ENCODE measurements around the gene PPP2R3C. TPM values are rescaled to one million over a fixed set of nuclear protein-coding genes. Genes with fewer than 3 reads are reported as not detected.

The PPP2R3C gene
- polyA plus RNA-seq, 1 donor from 2014 or later: 91.4 TPM

DNA sequence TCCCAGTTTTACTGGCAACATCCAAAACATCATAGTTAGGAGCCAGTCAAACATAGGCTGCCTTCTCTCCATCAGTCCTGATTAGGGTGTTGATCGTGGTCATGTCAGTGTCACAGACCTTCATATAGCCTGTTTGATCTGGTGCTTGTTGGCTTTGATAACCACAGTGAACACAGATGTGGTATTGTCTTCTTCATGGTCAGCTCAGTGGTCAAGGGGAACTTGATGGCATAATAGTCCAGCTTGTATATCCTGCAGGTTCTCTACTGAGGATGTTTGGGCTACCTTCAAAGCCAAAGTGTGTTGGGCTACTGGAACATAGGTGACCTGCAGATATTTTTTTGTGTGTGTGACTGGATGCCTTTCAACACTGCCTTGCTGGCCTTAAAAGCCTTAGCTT is 22.2 kb upstream of the PPP2R3C start:
- Histone ChIP-seq H4K20me1 (ENCODE audit: insufficient read depth) (no peaks in the 10 kb centered on the region), H3K4me2 (ENCODE audit: low read length) (no peak overlapping the region), H3K9me3 (ENCODE audit: low read length) (no peaks in the 10 kb centered on the region), H3K79me2 (replicated peaks; ENCODE audit: insufficient read depth, low read length) (no peaks in the 10 kb centered on the region), H3K36me3 (ENCODE audit: insufficient read depth, low read length) (no peaks in the 10 kb centered on the region), H3K27ac (ENCODE audit: low read length) (no peak overlapping the region), H3K27me3 (ENCODE audit: insufficient read depth, low read depth, low read length) (no peaks in the 10 kb centered on the region), H2AFZ (ENCODE audit: low read depth, low read length) (no peak overlapping the region), H3K9ac (ENCODE audit: low read length) (no peak overlapping the region), H3K4me3 (ENCODE audit: low read length) (no peak overlapping the region), H3K9me2 (ENCODE audit: insufficient read depth, low read length) (no peaks in the 10 kb centered on the region), H3F3A (ENCODE audit: insufficient read depth, low read length, poor library complexity, severe bottlenecking) (no peaks in the 10 kb centered on the region)
- TF ChIP-seq, protein P1, sequence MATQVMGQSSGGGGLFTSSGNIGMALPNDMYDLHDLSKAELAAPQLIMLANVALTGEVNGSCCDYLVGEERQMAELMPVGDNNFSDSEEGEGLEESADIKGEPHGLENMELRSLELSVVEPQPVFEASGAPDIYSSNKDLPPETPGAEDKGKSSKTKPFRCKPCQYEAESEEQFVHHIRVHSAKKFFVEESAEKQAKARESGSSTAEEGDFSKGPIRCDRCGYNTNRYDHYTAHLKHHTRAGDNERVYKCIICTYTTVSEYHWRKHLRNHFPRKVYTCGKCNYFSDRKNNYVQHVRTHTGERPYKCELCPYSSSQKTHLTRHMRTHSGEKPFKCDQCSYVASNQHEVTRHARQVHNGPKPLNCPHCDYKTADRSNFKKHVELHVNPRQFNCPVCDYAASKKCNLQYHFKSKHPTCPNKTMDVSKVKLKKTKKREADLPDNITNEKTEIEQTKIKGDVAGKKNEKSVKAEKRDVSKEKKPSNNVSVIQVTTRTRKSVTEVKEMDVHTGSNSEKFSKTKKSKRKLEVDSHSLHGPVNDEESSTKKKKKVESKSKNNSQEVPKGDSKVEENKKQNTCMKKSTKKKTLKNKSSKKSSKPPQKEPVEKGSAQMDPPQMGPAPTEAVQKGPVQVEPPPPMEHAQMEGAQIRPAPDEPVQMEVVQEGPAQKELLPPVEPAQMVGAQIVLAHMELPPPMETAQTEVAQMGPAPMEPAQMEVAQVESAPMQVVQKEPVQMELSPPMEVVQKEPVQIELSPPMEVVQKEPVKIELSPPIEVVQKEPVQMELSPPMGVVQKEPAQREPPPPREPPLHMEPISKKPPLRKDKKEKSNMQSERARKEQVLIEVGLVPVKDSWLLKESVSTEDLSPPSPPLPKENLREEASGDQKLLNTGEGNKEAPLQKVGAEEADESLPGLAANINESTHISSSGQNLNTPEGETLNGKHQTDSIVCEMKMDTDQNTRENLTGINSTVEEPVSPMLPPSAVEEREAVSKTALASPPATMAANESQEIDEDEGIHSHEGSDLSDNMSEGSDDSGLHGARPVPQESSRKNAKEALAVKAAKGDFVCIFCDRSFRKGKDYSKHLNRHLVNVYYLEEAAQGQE (IDR thresholded peaks at IDR 0.05; ENCODE audit: borderline replicate concordance): no peak
- TF ChIP-seq SMC3 (conservative IDR thresholded peaks at IDR 0.05; ENCODE audit: poor library complexity) (no peak), EZH2 (IDR thresholded peaks at IDR 0.05; ENCODE audit: borderline replicate concordance, insufficient read depth, low read length, poor library complexity, severe bottlenecking) (no peak), POLR2AphosphoS5 (IDR thresholded peaks at IDR 0.05) (no peak), TAF1 (IDR thresholded peaks at IDR 0.05; ENCODE audit: low read depth) (no peak), MXI1 (conservative IDR thresholded peaks at IDR 0.05; ENCODE audit: poor library complexity, severe bottlenecking) (no peak), EP300 (conservative IDR thresholded peaks at IDR 0.05; ENCODE audit: poor library complexity, severe bottlenecking) (no peak), RAD21 (conservative IDR thresholded peaks at IDR 0.05) (no peak)
- TF ChIP-seq, protein P2, sequence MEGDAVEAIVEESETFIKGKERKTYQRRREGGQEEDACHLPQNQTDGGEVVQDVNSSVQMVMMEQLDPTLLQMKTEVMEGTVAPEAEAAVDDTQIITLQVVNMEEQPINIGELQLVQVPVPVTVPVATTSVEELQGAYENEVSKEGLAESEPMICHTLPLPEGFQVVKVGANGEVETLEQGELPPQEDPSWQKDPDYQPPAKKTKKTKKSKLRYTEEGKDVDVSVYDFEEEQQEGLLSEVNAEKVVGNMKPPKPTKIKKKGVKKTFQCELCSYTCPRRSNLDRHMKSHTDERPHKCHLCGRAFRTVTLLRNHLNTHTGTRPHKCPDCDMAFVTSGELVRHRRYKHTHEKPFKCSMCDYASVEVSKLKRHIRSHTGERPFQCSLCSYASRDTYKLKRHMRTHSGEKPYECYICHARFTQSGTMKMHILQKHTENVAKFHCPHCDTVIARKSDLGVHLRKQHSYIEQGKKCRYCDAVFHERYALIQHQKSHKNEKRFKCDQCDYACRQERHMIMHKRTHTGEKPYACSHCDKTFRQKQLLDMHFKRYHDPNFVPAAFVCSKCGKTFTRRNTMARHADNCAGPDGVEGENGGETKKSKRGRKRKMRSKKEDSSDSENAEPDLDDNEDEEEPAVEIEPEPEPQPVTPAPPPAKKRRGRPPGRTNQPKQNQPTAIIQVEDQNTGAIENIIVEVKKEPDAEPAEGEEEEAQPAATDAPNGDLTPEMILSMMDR (IDR thresholded peaks at IDR 0.05; ENCODE audit: poor library complexity, severe bottlenecking): no peak

- Histone ChIP-seq H3K27me3 (ENCODE audit: insufficient read depth, low read depth, low read length) (no peaks in the 10 kb centered on the region), H3K9me2 (ENCODE audit: insufficient read depth, low read length) (no peaks in the 10 kb centered on the region), H4K20me1 (ENCODE audit: insufficient read depth) (no peaks in the 10 kb centered on the region), H3K4me2 (ENCODE audit: low read length) (no peak overlapping the region), H2AFZ (ENCODE audit: low read depth, low read length) (no peak overlapping the region), H3K36me3 (ENCODE audit: insufficient read depth, low read length) (no peaks in the 10 kb centered on the region), H3K9me3 (ENCODE audit: low read length) (no peaks in the 10 kb centered on the region), H3K4me3 (ENCODE audit: low read length) (no peak overlapping the region), H3K79me2 (replicated peaks; ENCODE audit: insufficient read depth, low read length) (no peaks in the 10 kb centered on the region), H3K27ac (ENCODE audit: low read length) (no peak overlapping the region), H3F3A (ENCODE audit: insufficient read depth, low read length, poor library complexity, severe bottlenecking) (no peaks in the 10 kb centered on the region), H3K9ac (ENCODE audit: low read length) (no peak overlapping the region)
- no peak for TF ChIP-seq POLR2AphosphoS5 (IDR thresholded peaks at IDR 0.05)
- TF ChIP-seq SMC3 (conservative IDR thresholded peaks at IDR 0.05; ENCODE audit: poor library complexity): peak; percentile 81
- TF ChIP-seq, protein P1 (IDR thresholded peaks at IDR 0.05; ENCODE audit: borderline replicate concordance): no peak
- TF ChIP-seq RAD21 (conservative IDR thresholded peaks at IDR 0.05): peak; percentile 77
- TF ChIP-seq, protein P2 (IDR thresholded peaks at IDR 0.05; ENCODE audit: poor library complexity, severe bottlenecking): peak; percentile 72
- no peak for TF ChIP-seq MXI1 (conservative IDR thresholded peaks at IDR 0.05; ENCODE audit: poor library complexity, severe bottlenecking)
- TF ChIP-seq TAF1 (IDR thresholded peaks at IDR 0.05; ENCODE audit: low read depth): no peak
- TF ChIP-seq EP300 (conservative IDR thresholded peaks at IDR 0.05; ENCODE audit: poor library complexity, severe bottlenecking): no peak
Measured at GRCh38 chr14:35140718-35141581, 19.2 kb upstream of the PPP2R3C start.
